ENCODE data around the gene MICB. TPM values are rescaled to one million over a fixed set of nuclear protein-coding genes. Genes with fewer than 3 reads are reported as not detected.

The MICB gene
- total and polyA plus RNA-seq, 9 of the 15 experiments (the other 6 are each of a cell fraction or from before 2014, with no cell fraction given), result 13.3 to 34.5 (median 19.8) TPM

- no peak for TF ChIP-seq ZBTB40 (IDR thresholded peaks at IDR 0.05)
- no peak for TF ChIP-seq ZBTB40 (CRISPR knock-in tag; IDR thresholded peaks at IDR 0.05)
- no peak for TF ChIP-seq DNMT1 (IDR thresholded peaks at IDR 0.05)
- TF ChIP-seq SAFB (IDR thresholded peaks at IDR 0.05; ENCODE audit: borderline replicate concordance, low read depth, low read length), result no peak
- TF ChIP-seq SRSF1 (IDR thresholded peaks at IDR 0.05; ENCODE audit: low read depth, low read length), result no peak
- no peak for TF ChIP-seq PHF21A (IDR thresholded peaks at IDR 0.05; ENCODE audit: borderline replicate concordance, low read depth)
- TF ChIP-seq SNRNP70 (optimal IDR thresholded peaks at IDR 0.05; ENCODE audit: low read depth, low read length), result no peak
- no peak for TF ChIP-seq STAT6 (CRISPR knock-in tag; IDR thresholded peaks at IDR 0.05)
- TF ChIP-seq KHSRP (IDR thresholded peaks at IDR 0.05), result no peak
- TF ChIP-seq HMBOX1 (IDR thresholded peaks at IDR 0.05), result 0 out of 2 replicates have a peak, but pooled peaks have one; percentile 11
- no peak for TF ChIP-seq MEF2D (tag; conservative IDR thresholded peaks at IDR 0.05; ENCODE audit: low read depth)
- no peak for TF ChIP-seq CHCHD3 (CRISPR knock-in tag; IDR thresholded peaks at IDR 0.05)
- peak; percentile 13; the same call in 1 of the 2 replicates for TF ChIP-seq LCOR (CRISPR knock-in tag; IDR thresholded peaks at IDR 0.05)
- TF ChIP-seq POLR2B (IDR thresholded peaks at IDR 0.05; ENCODE audit: low read depth, partially characterized antibody), result no peak
- TF ChIP-seq ZBED1 (IDR thresholded peaks at IDR 0.05), result no peak
- TF ChIP-seq STAT5A (IDR thresholded peaks at IDR 0.05; ENCODE audit: borderline replicate concordance, low read length), result no peak
- TF ChIP-seq FIP1L1 (IDR thresholded peaks at IDR 0.05; ENCODE audit: low read depth, low read length, poor library complexity, severe bottlenecking), result no peak
- no peak for TF ChIP-seq ZNF282 (CRISPR knock-in tag; IDR thresholded peaks at IDR 0.05)
Measured at GRCh38 chr6:31541059-31541657, 43.2 kb downstream of the MICB start (continued).

All from K562 (cell line).